Measurements from ENCODE around the gene HMOX1. TPM values are rescaled to one million over a fixed set of nuclear protein-coding genes. Genes with fewer than 3 reads are reported as not detected.

Gene HMOX1
- total and polyA plus RNA-seq, 8 donors: 8.2 to 355 (median 10.5) TPM

GRCh38 chr22:35424761-35425160, 43.9 kb downstream of the HMOX1 start:
- TF ChIP-seq, protein P1, sequence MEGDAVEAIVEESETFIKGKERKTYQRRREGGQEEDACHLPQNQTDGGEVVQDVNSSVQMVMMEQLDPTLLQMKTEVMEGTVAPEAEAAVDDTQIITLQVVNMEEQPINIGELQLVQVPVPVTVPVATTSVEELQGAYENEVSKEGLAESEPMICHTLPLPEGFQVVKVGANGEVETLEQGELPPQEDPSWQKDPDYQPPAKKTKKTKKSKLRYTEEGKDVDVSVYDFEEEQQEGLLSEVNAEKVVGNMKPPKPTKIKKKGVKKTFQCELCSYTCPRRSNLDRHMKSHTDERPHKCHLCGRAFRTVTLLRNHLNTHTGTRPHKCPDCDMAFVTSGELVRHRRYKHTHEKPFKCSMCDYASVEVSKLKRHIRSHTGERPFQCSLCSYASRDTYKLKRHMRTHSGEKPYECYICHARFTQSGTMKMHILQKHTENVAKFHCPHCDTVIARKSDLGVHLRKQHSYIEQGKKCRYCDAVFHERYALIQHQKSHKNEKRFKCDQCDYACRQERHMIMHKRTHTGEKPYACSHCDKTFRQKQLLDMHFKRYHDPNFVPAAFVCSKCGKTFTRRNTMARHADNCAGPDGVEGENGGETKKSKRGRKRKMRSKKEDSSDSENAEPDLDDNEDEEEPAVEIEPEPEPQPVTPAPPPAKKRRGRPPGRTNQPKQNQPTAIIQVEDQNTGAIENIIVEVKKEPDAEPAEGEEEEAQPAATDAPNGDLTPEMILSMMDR (IDR thresholded peaks at IDR 0.05): no peak
- ATAC-seq: no peak
- no peaks in the 10 kb centered on the region for H3K27me3 ChIP-seq
- intact Hi-C loops (cut with DNase I): no loop called here
- peaks cover 0 to 72% of the 10 kb centered on the region in 2 donors for H3K36me3 ChIP-seq
- no peak overlapping the region for H3K27ac ChIP-seq
- H3K9me3 ChIP-seq: no peaks in the 10 kb centered on the region
- no peaks in the 10 kb centered on the region for H3K4me1 ChIP-seq
- no peak overlapping the region for H3K4me3 ChIP-seq
- DNase-seq: peak in 1 of 4 donors; percentile 42

DNA sequence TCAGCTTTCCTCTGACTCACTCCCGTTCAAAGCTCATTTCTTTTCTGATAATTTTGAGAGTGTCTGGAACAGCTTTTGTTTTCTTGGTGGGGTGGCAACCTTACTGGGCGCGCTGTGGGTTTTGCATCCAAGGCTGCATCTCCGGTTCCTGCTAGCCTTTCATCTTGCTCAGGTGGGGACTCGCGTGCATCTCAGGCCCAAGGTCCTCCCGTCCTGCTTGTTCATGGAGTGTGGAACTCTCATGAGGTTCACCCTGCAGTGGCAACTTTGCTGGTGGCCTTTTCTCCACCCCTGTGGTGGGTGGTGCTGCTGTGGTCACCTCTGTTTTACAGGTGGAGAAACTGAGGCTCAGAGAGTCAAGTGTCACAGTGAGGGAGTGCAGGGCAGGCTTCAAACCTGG, 44.6 kb downstream of the HMOX1 start:
- Histone ChIP-seq H3K27me3 (no peaks in the 10 kb centered on the region), H3K9me3 (no peaks in the 10 kb centered on the region), H3K27ac (no peak overlapping the region), H3K4me1 (peaks cover 0 to 3% of the 10 kb centered on the region in 2 donors), H3K4me3 (no peak overlapping the region), H3K36me3 (peaks cover 0 to 65% of the 10 kb centered on the region in 2 donors)
- ATAC-seq: no peak
- intact Hi-C loops (cut with DNase I): no loop called here
- TF ChIP-seq, protein P1 (IDR thresholded peaks at IDR 0.05): no peak
- peak in 1 of 4 donors; percentile 38 for DNase-seq

DNA sequence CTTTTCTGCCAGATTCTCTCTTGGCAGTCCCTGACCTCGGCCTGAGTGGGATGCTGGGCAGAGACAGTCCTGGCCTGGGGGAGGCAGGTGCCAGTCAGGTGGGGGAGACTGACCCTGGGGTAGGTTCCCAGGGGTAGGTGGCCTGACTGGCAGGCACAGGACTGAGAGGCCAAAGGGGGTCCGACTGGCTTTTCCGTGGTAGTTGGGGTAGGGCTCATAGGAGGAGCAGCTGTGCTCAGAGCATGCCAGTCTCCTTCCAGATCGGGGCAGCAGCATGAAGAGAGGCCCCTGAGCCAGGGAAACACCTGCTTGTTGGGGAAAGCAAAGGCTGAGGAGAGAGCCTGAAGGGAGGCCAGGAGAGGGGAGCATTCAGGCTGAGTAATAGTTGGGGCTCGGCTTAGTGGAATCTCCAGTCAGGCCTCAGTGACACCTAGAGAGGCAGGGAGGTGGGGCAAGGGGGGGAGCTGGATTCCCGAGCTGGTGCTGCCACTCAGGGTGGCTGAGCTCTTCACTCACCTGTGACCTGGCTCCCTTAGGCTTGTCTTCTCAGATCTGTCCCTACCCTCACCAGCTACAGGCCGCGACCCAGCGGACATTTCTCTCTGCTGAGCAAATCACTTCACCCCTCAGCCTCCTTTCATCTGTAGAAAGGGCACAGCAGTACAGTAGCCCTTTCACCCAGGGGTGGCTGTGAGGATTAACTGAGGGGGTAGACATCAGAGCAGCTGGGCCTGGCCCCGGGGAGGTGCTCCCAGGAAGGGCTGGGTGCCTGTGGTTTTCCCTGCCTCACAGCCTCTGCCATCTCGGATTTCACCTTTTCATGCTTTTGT, 45.3 kb downstream of the HMOX1 start:
- intact Hi-C loops (cut with DNase I): no loop called here
- no peaks in the 10 kb centered on the region for H3K9me3 ChIP-seq
- no peak overlapping the region for H3K4me3 ChIP-seq
- TF ChIP-seq, protein P1 (IDR thresholded peaks at IDR 0.05): no peak
- ATAC-seq (no peak), DNase-seq (peak in 1 of 4 donors; percentile 57)
- H3K27ac ChIP-seq: no peak overlapping the region
- no peaks in the 10 kb centered on the region for H3K27me3 ChIP-seq
- H3K36me3 ChIP-seq: peaks cover 0 to 58% of the 10 kb centered on the region in 2 donors
- H3K4me1 ChIP-seq: peaks cover 3 to 9% of the 10 kb centered on the region in 2 donors

- no peak overlapping the region for H3K27ac ChIP-seq
- TF ChIP-seq, protein P1 (IDR thresholded peaks at IDR 0.05): no peak
- H3K36me3 ChIP-seq: peaks cover 0 to 52% of the 10 kb centered on the region in 2 donors
- H3K4me1 ChIP-seq: peaks cover 5 to 14% of the 10 kb centered on the region in 2 donors
- no peaks in the 10 kb centered on the region for H3K9me3 ChIP-seq
- DNase-seq: no peak
- ATAC-seq: no peak
- no peaks in the 10 kb centered on the region for H3K27me3 ChIP-seq
- intact Hi-C loops (cut with DNase I): no loop called here
- H3K4me3 ChIP-seq: no peak overlapping the region
These were observed 45.9 kb downstream of the HMOX1 start for GRCh38 chr22:35426801-35427140.

DNA sequence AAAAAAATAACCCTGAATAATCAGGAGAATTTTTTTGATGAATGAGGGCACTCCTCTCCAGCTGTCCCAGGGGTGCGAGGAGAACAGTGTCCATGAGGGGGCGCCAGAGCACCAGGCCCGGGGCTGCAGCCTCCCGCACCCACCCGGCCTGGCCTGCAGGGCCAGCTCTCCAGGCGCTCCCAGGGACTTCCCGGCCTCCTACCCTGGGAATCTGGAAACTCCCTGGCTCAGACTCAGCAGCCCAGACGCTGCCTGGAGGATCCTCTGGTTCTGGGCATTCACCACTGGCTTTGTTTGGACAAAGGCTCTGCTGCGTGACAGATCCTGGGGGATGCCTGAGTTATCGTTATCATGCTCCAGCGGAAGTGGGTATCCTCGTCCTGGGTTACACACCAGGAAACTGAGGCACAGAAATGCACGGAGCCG, 50.0 kb downstream of the HMOX1 start:
- peak; percentile 78 to 93 (median 90) for DNase-seq
- Histone ChIP-seq H3K9me3 (peaks cover 0 to 7% of the 10 kb centered on the region in 2 donors), H3K27ac (peak overlapping the region in 1 of 2 donors; percentile 48), H3K4me1 (peaks cover 5 to 14% of the 10 kb centered on the region in 2 donors), H3K27me3 (no peaks in the 10 kb centered on the region), H3K4me3 (no peak overlapping the region), H3K36me3 (peaks cover 0 to 26% of the 10 kb centered on the region in 2 donors)
- intact Hi-C loops (cut with DNase I): loop anchor here in 1 of 2 donors (5.0 kb wide), 1 partner anchor 156 kb away; no protein-coding TSS in a partner anchor
- TF ChIP-seq, protein P1 (IDR thresholded peaks at IDR 0.05): peak; percentile 91 to 96
- ATAC-seq: peak; percentile 99

Measured in left lung (tissue), 10 donors.